BJ (cell line): Measurements from ENCODE around the gene ABCF3. TPM values are rescaled to one million over a fixed set of nuclear protein-coding genes. Genes with fewer than 3 reads are reported as not detected.

ENCODE experiments used
- CTCF ChIA-PET: fragments of 350-600 bp; formaldehyde crosslinking; extraction: SDS; loops from one replicate; lab custom pipeline; 2021; ENCODE audit warnings: antibody characterized with exemption, inconsistent platforms; lab: Yijun Ruan, JAX
- POLR2A ChIA-PET: fragments of 300-600 bp; sonication (Branson Sonifier 250); formaldehyde crosslinking; extraction: SDS; loops from one replicate; lab custom pipeline; 2021; ENCODE audit warnings: antibody characterized with exemption; lab: Charles Lee
- DNase-seq: peaks from one replicate; pipeline ENCODE4 v3.0.0-alpha.2; 2011; ENCODE audit warnings: low read depth
- H3K27me3 ChIP-seq: 2 replicates; pipeline ENCODE4 v1.6.0; 2011; ENCODE audit warnings: low read length; ENCODE audit not compliant: control insufficient read depth, insufficient read depth
- H3K36me3 ChIP-seq: 2 replicates; pipeline ENCODE4 v1.5.1; 2011; ENCODE audit warnings: low read length; ENCODE audit not compliant: control insufficient read depth, insufficient read depth
- H3K4me3 ChIP-seq: 2 replicates; pipeline ENCODE4 v1.5.1; 2011; ENCODE audit warnings: low read depth, mild to moderate bottlenecking, control low read depth, low read length
- CTCF ChIP-seq: IDR thresholded peaks from 2 replicates; pipeline ENCODE4 v1.5.1; 2011; ENCODE audit warnings: low read depth, mild to moderate bottlenecking, control low read depth, inconsistent platforms, low read length, moderate library complexity; ENCODE audit not compliant: insufficient read depth
- polyA plus RNA-seq: library from polyadenylated mRNA; depleted of rRNA; stranded (reverse); fragments of >200 nt; gene quantifications from 2 replicates; pipeline ENCODE4 v1.2.3, GENCODE V29; 2011

Gene ABCF3
- polyA plus RNA-seq, 1 experiment, result 82.8 TPM

- Histone ChIP-seq H3K4me3 (no peak overlapping the region), H3K36me3 (peaks cover 35% of the 10 kb centered on the region), H3K27me3 (no peaks in the 10 kb centered on the region)
- CTCF ChIA-PET, result interaction anchor here (0.5 to 4.2 kb wide), 14 partner anchors 8 to 449 kb away, joined by 3 to 24 read pairs (median 5); partner anchors contain the start of genes ABCC5, EEF1AKMT4 and EIF2B5
- POLR2A ChIA-PET, result interaction anchor here (0.5 kb wide), 2 partner anchors 9 to 16 kb away, joined by 3 read pairs; partner anchors contain the start of gene EIF2B5
- TF ChIP-seq CTCF, result no peak
- DNase-seq, result no peak
These were observed 41.5 kb upstream of the ABCF3 start for GRCh38 chr3:184144505-184144904.

- DNase-seq, result no peak
- ChIA-PET CTCF (interaction anchor here (0.5 to 4.2 kb wide), 16 partner anchors 8 to 249 kb away, joined by 3 to 24 read pairs (median 5); partner anchors contain the start of genes ABCC5, ABCF3, EEF1AKMT4 and EIF2B5), POLR2A (interaction anchor here (0.5 kb wide), 1 partner anchor 10 kb away, joined by 3 read pairs; the partner anchor contains the start of gene EIF2B5)
- Histone ChIP-seq H3K36me3 (peaks cover 35% of the 10 kb centered on the region), H3K27me3 (no peaks in the 10 kb centered on the region), H3K4me3 (no peak overlapping the region)
- peak; percentile 49 for TF ChIP-seq CTCF
These were observed 40.9 kb upstream of the ABCF3 start for GRCh38 chr3:184145111-184145524.

GRCh38 chr3:184145751-184146270, 40.2 kb upstream of the ABCF3 start:
- CTCF ChIA-PET, result interaction anchor here (1.0 to 4.2 kb wide), 11 partner anchors 11 to 250 kb away, joined by 3 to 24 read pairs (median 5); partner anchors contain the start of genes ABCC5, ABCF3, EEF1AKMT4 and EIF2B5
- TF ChIP-seq CTCF, result no peak
- POLR2A ChIA-PET, result no interaction called here
- H3K36me3 ChIP-seq, result peaks cover 33% of the 10 kb centered on the region
- no peak for DNase-seq
- no peak overlapping the region for H3K4me3 ChIP-seq
- no peaks in the 10 kb centered on the region for H3K27me3 ChIP-seq

GRCh38 chr3:184148076-184148475, 37.9 kb upstream of the ABCF3 start:
- Histone ChIP-seq H3K4me3 (no peak overlapping the region), H3K36me3 (peaks cover 22% of the 10 kb centered on the region), H3K27me3 (no peaks in the 10 kb centered on the region)
- TF ChIP-seq CTCF, result no peak
- DNase-seq, result no peak
- POLR2A ChIA-PET, result no interaction called here
- CTCF ChIA-PET, result no interaction called here

GRCh38 chr3:184149123-184149522, 36.9 kb upstream of the ABCF3 start:
- no peaks in the 10 kb centered on the region for H3K27me3 ChIP-seq
- ChIA-PET CTCF (interaction anchor here (0.6 to 1.4 kb wide), 3 partner anchors 49 to 614 kb away, joined by 3 to 4 read pairs (median 3); partner anchors contain the start of gene EEF1AKMT4), POLR2A (no interaction called here)
- DNase-seq, result no peak
- TF ChIP-seq CTCF, result no peak
- no peak overlapping the region for H3K4me3 ChIP-seq
- H3K36me3 ChIP-seq, result peaks cover 14% of the 10 kb centered on the region
